ENCODE measurements around the gene TPBGL.

DNA sequence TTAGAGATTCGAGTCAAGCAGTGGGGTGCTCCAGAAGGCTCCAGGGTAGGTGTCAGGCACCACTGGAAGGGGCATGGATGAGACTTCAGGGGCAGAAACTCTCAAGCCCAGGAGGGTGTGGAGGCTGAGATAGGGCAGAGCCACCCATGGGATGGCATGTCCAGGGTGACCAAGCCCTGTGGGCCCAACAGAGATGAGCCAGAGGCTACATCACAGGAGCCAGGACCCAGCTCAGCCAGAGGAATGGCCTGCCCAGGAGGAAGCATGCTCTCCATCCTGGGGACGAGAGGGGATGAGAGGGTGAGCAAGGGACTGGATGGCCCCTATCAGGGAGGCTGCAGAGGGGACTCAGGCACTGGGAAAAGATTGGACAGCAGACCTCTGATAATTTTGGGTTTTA, 46.9 kb upstream of the TPBGL start:
- TF ChIP-seq, protein P1, sequence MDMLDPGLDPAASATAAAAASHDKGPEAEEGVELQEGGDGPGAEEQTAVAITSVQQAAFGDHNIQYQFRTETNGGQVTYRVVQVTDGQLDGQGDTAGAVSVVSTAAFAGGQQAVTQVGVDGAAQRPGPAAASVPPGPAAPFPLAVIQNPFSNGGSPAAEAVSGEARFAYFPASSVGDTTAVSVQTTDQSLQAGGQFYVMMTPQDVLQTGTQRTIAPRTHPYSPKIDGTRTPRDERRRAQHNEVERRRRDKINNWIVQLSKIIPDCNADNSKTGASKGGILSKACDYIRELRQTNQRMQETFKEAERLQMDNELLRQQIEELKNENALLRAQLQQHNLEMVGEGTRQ (IDR thresholded peaks at IDR 0.05; ENCODE audit: borderline replicate concordance, low read depth, low read length): no peak
- no peak for TF ChIP-seq RFX5 (IDR thresholded peaks at IDR 0.05; ENCODE audit: low read length)
- TF ChIP-seq CHD2 (IDR thresholded peaks at IDR 0.05; ENCODE audit: low read length, partially characterized antibody): no peak
- TF ChIP-seq, protein P2, sequence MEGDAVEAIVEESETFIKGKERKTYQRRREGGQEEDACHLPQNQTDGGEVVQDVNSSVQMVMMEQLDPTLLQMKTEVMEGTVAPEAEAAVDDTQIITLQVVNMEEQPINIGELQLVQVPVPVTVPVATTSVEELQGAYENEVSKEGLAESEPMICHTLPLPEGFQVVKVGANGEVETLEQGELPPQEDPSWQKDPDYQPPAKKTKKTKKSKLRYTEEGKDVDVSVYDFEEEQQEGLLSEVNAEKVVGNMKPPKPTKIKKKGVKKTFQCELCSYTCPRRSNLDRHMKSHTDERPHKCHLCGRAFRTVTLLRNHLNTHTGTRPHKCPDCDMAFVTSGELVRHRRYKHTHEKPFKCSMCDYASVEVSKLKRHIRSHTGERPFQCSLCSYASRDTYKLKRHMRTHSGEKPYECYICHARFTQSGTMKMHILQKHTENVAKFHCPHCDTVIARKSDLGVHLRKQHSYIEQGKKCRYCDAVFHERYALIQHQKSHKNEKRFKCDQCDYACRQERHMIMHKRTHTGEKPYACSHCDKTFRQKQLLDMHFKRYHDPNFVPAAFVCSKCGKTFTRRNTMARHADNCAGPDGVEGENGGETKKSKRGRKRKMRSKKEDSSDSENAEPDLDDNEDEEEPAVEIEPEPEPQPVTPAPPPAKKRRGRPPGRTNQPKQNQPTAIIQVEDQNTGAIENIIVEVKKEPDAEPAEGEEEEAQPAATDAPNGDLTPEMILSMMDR (IDR thresholded peaks at IDR 0.05): no peak
- TF ChIP-seq RAD21 (IDR thresholded peaks at IDR 0.05; ENCODE audit: low read length): no peak
- no peak for TF ChIP-seq RXRA (IDR thresholded peaks at IDR 0.05; ENCODE audit: borderline replicate concordance, low read depth)
- TF ChIP-seq, protein P3, sequence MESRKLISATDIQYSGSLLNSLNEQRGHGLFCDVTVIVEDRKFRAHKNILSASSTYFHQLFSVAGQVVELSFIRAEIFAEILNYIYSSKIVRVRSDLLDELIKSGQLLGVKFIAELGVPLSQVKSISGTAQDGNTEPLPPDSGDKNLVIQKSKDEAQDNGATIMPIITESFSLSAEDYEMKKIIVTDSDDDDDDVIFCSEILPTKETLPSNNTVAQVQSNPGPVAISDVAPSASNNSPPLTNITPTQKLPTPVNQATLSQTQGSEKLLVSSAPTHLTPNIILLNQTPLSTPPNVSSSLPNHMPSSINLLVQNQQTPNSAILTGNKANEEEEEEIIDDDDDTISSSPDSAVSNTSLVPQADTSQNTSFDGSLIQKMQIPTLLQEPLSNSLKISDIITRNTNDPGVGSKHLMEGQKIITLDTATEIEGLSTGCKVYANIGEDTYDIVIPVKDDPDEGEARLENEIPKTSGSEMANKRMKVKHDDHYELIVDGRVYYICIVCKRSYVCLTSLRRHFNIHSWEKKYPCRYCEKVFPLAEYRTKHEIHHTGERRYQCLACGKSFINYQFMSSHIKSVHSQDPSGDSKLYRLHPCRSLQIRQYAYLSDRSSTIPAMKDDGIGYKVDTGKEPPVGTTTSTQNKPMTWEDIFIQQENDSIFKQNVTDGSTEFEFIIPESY (IDR thresholded peaks at IDR 0.05; ENCODE audit: borderline replicate concordance, low read depth): no peak
- no peak for TF ChIP-seq MXI1 (IDR thresholded peaks at IDR 0.05; ENCODE audit: low read depth, low read length)
- TF ChIP-seq NRF1 (IDR thresholded peaks at IDR 0.05; ENCODE audit: low read depth, low read length): no peak
- TF ChIP-seq NFIC (IDR thresholded peaks at IDR 0.05; ENCODE audit: borderline replicate concordance): no peak
- no peak for TF ChIP-seq SMC3 (IDR thresholded peaks at IDR 0.05; ENCODE audit: low read depth, low read length)
- TF ChIP-seq EP300 (IDR thresholded peaks at IDR 0.05; ENCODE audit: borderline replicate concordance in 1 of 2, low read depth in 1 of 2, low read length in 1 of 2): no peak
- TF ChIP-seq FOXM1 (IDR thresholded peaks at IDR 0.05; ENCODE audit: low read depth): no peak
